ENCODE results near the gene RGS11.

- TF ChIP-seq ZNF143 (CRISPR knock-in tag; IDR thresholded peaks at IDR 0.05), result no peak
- TF ChIP-seq NRF1 (conservative IDR thresholded peaks at IDR 0.05 in 1 of 2, IDR thresholded peaks at IDR 0.05 in 1 of 2), result no peak
- TF ChIP-seq ZNF311 (CRISPR knock-in tag; IDR thresholded peaks at IDR 0.05), result no peak
- TF ChIP-seq TCF7 (IDR thresholded peaks at IDR 0.05; ENCODE audit: borderline replicate concordance), result no peak
- TF ChIP-seq MAZ (CRISPR knock-in tag; conservative IDR thresholded peaks at IDR 0.05 in 1 of 2, IDR thresholded peaks at IDR 0.05 in 1 of 2), result no peak
- TF ChIP-seq ZNF445 (CRISPR knock-in tag; IDR thresholded peaks at IDR 0.05; ENCODE audit: low read depth), result no peak
- TF ChIP-seq EP300 (IDR thresholded peaks at IDR 0.05; ENCODE audit: low read length), result no peak
- TF ChIP-seq MEF2A (IDR thresholded peaks at IDR 0.05; ENCODE audit: control insufficient read depth, low read depth, low read length), result no peak
- TF ChIP-seq ZSCAN29 (IDR thresholded peaks at IDR 0.05), result no peak
- no peak for TF ChIP-seq PYGO2 (tag; IDR thresholded peaks at IDR 0.05)
- TF ChIP-seq ETS1 (conservative IDR thresholded peaks at IDR 0.05; ENCODE audit: control insufficient read depth, low read depth, low read length), result no peak
- TF ChIP-seq MLLT1 (IDR thresholded peaks at IDR 0.05), result no peak
Observed at GRCh38 chr16:297832-298231, 22.1 kb upstream of the RGS11 start.
